Panc1 (cell line): ENCODE data around the gene GATB. TPM values are rescaled to one million over a fixed set of nuclear protein-coding genes. Genes with fewer than 3 reads are reported as not detected.

Experiments used
- ATAC-seq: fragments of 200-7000 bp; cut with Tn5 transposase; 2 replicates; pipeline ENCODE4 v1.9.1; 2020; ENCODE audit warnings: mild to moderate bottlenecking, moderate library complexity
- BruUV-seq: library from RNA; stranded (reverse); fragments of 400-500 nt; replicated peaks from 2 replicates; lab custom pipeline; 2021; lab: Mats Ljungman, UMichigan
- CTCF ChIA-PET: fragments of 300-600 bp; sonication (Branson Sonifier 250); formaldehyde crosslinking; loops from one replicate; lab custom pipeline; 2022; ENCODE audit warnings: antibody characterized with exemption; lab: Charles Lee
- POLR2A ChIA-PET: fragments of 300-600 bp; sonication (Branson Sonifier 250); formaldehyde crosslinking; loops from one replicate; lab custom pipeline; 2022; ENCODE audit warnings: antibody characterized with exemption; lab: Charles Lee
- DNase-seq: peaks from one replicate; pipeline ENCODE4 v3.0.0-alpha.2; 2010; ENCODE audit warnings: low read depth, low spot score
- H3K27ac ChIP-seq: 2 replicates; pipeline ENCODE4 v1.5.1; 2011; ENCODE audit warnings: mild to moderate bottlenecking, low read length, inconsistent platforms
- H3K27me3 ChIP-seq: fragments of 200-500 bp; sonication (Bioruptor generic); 2 replicates; pipeline ENCODE4 v1.6.0; 2014; ENCODE audit warnings: low read length, inconsistent platforms; ENCODE audit not compliant: control insufficient read depth, insufficient read depth
- H3K36me3 ChIP-seq: fragments of 200-500 bp; sonication (Bioruptor generic); 2 replicates; pipeline ENCODE4 v1.5.1; 2014; ENCODE audit warnings: inconsistent platforms, mild to moderate bottlenecking, low read length, moderate library complexity; ENCODE audit not compliant: control insufficient read depth, insufficient read depth
- H3K4me1 ChIP-seq: 2 replicates; pipeline ENCODE4 v1.5.1; 2011; ENCODE audit warnings: inconsistent platforms, mild to moderate bottlenecking, low read length, moderate library complexity; ENCODE audit not compliant: control insufficient read depth, insufficient read depth
- H3K4me3 ChIP-seq, 2 experiments: 2 replicates each; pipeline ENCODE4 v1.5.1; 2011 to 2012; ENCODE audit warnings: low read depth in 2 of 2, low read length in 2 of 2, mild to moderate bottlenecking in 2 of 2, inconsistent platforms in 1 of 2, moderate library complexity in 1 of 2
- H3K9me3 ChIP-seq: fragments of 200-500 bp; sonication (Bioruptor generic); 2 replicates; pipeline ENCODE4 v1.5.1; 2014; ENCODE audit warnings: low read depth, mild to moderate bottlenecking, inconsistent platforms, low read length, moderate library complexity; ENCODE audit not compliant: control insufficient read depth, insufficient read depth
- POLR2AphosphoS5 ChIP-seq: IDR thresholded peaks from 2 replicates; pipeline ENCODE4 v1.6.1; 2012; ENCODE audit warnings: mild to moderate bottlenecking, low read depth, low read length, moderate library complexity
- SIN3A ChIP-seq: IDR thresholded peaks from 2 replicates; pipeline ENCODE4 v1.6.1; 2012; ENCODE audit warnings: low read depth, mild to moderate bottlenecking, low read length, moderate library complexity, borderline replicate concordance; ENCODE audit not compliant: insufficient read depth
- TCF7L2 ChIP-seq: IDR thresholded peaks from 2 replicates; pipeline ENCODE4 v1.6.1; 2011; ENCODE audit warnings: mild to moderate bottlenecking, low read depth, low read length, inconsistent platforms
- in situ Hi-C: cut with HindIII; loops from 2 replicates; pipeline ENCODE4 v1.10.0; 2016; ENCODE audit warnings: low sequenced_read_pairs, low pct_unique_long_range_greater_than_20kb
- intact Hi-C: fragments of 100-400 bp; cut with micrococcal nuclease; formaldehyde crosslinking; loops from one replicate; pipeline ENCODE4 v1.10.0; 2022; ENCODE audit not compliant: unreplicated experiment
- total RNA-seq: library from RNA; stranded (reverse); gene quantifications from one replicate; pipeline ENCODE4 v1.2.1, GENCODE V29; 2021; ENCODE audit not compliant: unreplicated experiment
- TF ChIP-seq, protein P1 (sequence below): fragments of 450-650 bp; IDR thresholded peaks from 2 replicates; pipeline ENCODE4 v1.5.1; 2017; ENCODE audit warnings: mild to moderate bottlenecking
- TF ChIP-seq, protein P2 (sequence below), 2 experiments: IDR thresholded peaks; 2 replicates each; pipeline ENCODE4 v1.6.1; 2011 to 2012; ENCODE audit warnings: low read depth in 2 of 2, control low read depth in 1 of 2, low read length in 1 of 2, mild to moderate bottlenecking in 1 of 2, moderate library complexity in 1 of 2; ENCODE audit not compliant: insufficient read depth in 1 of 2

The GATB gene
- total RNA-seq, 1 experiment from 2014 or later, result 9.7 TPM

DNA sequence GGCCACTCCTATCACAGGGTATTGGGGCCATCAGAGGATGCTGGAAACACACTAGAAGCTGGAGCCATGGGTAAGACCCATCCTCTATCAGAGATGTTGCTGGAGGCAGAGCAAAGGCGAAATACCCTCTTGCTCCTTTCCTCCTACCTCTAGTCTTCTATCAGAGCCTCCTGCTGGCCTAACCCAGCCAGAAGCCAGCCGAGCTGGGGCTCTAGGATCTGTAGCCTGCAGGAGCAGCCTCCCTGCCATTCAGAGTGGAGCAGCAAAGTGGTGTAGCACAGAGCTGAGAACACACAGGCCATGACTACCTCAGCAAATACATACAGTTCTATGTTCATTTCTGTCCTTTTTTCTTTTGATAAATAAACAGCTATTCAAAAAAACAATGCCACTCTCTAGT, 35.7 kb downstream of the GATB start:
- no peaks in the 10 kb centered on the region for H3K27me3 ChIP-seq
- no peak for ATAC-seq
- ChIA-PET POLR2A (no interaction called here), CTCF (no interaction called here)
- intact Hi-C loops (no loop called here), in situ Hi-C loops (no loop called here)
- H3K4me3 ChIP-seq, result no peak overlapping the region
- BruUV-seq, result no TSS peak
- H3K4me1 ChIP-seq, result no peaks in the 10 kb centered on the region
- no peak overlapping the region for H3K27ac ChIP-seq
- DNase-seq, result no peak
- no peak for TF ChIP-seq SIN3A
- TF ChIP-seq TCF7L2, result no peak
- no peak for TF ChIP-seq POLR2AphosphoS5
- TF ChIP-seq, protein P1, sequence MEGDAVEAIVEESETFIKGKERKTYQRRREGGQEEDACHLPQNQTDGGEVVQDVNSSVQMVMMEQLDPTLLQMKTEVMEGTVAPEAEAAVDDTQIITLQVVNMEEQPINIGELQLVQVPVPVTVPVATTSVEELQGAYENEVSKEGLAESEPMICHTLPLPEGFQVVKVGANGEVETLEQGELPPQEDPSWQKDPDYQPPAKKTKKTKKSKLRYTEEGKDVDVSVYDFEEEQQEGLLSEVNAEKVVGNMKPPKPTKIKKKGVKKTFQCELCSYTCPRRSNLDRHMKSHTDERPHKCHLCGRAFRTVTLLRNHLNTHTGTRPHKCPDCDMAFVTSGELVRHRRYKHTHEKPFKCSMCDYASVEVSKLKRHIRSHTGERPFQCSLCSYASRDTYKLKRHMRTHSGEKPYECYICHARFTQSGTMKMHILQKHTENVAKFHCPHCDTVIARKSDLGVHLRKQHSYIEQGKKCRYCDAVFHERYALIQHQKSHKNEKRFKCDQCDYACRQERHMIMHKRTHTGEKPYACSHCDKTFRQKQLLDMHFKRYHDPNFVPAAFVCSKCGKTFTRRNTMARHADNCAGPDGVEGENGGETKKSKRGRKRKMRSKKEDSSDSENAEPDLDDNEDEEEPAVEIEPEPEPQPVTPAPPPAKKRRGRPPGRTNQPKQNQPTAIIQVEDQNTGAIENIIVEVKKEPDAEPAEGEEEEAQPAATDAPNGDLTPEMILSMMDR, result no peak
- TF ChIP-seq, protein P2, sequence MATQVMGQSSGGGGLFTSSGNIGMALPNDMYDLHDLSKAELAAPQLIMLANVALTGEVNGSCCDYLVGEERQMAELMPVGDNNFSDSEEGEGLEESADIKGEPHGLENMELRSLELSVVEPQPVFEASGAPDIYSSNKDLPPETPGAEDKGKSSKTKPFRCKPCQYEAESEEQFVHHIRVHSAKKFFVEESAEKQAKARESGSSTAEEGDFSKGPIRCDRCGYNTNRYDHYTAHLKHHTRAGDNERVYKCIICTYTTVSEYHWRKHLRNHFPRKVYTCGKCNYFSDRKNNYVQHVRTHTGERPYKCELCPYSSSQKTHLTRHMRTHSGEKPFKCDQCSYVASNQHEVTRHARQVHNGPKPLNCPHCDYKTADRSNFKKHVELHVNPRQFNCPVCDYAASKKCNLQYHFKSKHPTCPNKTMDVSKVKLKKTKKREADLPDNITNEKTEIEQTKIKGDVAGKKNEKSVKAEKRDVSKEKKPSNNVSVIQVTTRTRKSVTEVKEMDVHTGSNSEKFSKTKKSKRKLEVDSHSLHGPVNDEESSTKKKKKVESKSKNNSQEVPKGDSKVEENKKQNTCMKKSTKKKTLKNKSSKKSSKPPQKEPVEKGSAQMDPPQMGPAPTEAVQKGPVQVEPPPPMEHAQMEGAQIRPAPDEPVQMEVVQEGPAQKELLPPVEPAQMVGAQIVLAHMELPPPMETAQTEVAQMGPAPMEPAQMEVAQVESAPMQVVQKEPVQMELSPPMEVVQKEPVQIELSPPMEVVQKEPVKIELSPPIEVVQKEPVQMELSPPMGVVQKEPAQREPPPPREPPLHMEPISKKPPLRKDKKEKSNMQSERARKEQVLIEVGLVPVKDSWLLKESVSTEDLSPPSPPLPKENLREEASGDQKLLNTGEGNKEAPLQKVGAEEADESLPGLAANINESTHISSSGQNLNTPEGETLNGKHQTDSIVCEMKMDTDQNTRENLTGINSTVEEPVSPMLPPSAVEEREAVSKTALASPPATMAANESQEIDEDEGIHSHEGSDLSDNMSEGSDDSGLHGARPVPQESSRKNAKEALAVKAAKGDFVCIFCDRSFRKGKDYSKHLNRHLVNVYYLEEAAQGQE (IDR thresholded peaks at IDR 0.05; ENCODE audit: insufficient read depth in 1 of 2, low read depth in 2 of 2, low read length in 1 of 2), result no peak
- H3K9me3 ChIP-seq, result no peaks in the 10 kb centered on the region
- H3K36me3 ChIP-seq, result no peaks in the 10 kb centered on the region

- intact Hi-C loops (no loop called here), in situ Hi-C loops (no loop called here)
- H3K27ac ChIP-seq, result no peak overlapping the region
- DNase-seq (no peak), ATAC-seq (no peak)
- H3K36me3 ChIP-seq, result no peaks in the 10 kb centered on the region
- POLR2A ChIA-PET, result no interaction called here
- no peaks in the 10 kb centered on the region for H3K27me3 ChIP-seq
- CTCF ChIA-PET, result no interaction called here
- BruUV-seq, result no TSS peak
- H3K4me1 ChIP-seq, result no peaks in the 10 kb centered on the region
- TF ChIP-seq SIN3A, result no peak
- no peak for TF ChIP-seq POLR2AphosphoS5
- TF ChIP-seq TCF7L2, result no peak
- TF ChIP-seq, protein P1, result no peak
- TF ChIP-seq, protein P2 (IDR thresholded peaks at IDR 0.05; ENCODE audit: insufficient read depth in 1 of 2, low read depth in 2 of 2, low read length in 1 of 2), result no peak
- H3K4me3 ChIP-seq, result no peak overlapping the region
- no peaks in the 10 kb centered on the region for H3K9me3 ChIP-seq
Observed at GRCh38 chr4:151721916-151722315, 38.9 kb downstream of the GATB start.
